AG04449 (cell line): ENCODE results near the gene PDE11A.

Source experiments
- CTCF ChIA-PET: fragments of 350-600 bp; formaldehyde crosslinking; extraction: SDS; loops from one replicate; lab custom pipeline; 2021; ENCODE audit warnings: antibody characterized with exemption; lab: Yijun Ruan, JAX
- POLR2A ChIA-PET: fragments of 400-600, 350-600 bp; formaldehyde crosslinking; extraction: SDS; loops from one replicate; lab custom pipeline; 2020; ENCODE audit warnings: antibody characterized with exemption, inconsistent platforms; lab: Yijun Ruan, JAX
- DNase-seq: peaks from one replicate; pipeline ENCODE4 v3.0.0-alpha.2; 2010; ENCODE audit warnings: low read depth, low spot score
- H3K4me3 ChIP-seq: 2 replicates; pipeline ENCODE4 v1.5.1; 2011; ENCODE audit warnings: low read depth, mild to moderate bottlenecking, control low read depth, low read length
- TF ChIP-seq, protein P1 (sequence below): IDR thresholded peaks from one replicate; pipeline ENCODE4 v1.5.1; 2011; ENCODE audit warnings: mild to moderate bottlenecking, moderate library complexity, low read length, control low read depth, inconsistent platforms; ENCODE audit not compliant: insufficient read depth; ENCODE audit errors: missing control alignments

PDE11A gene

DNA sequence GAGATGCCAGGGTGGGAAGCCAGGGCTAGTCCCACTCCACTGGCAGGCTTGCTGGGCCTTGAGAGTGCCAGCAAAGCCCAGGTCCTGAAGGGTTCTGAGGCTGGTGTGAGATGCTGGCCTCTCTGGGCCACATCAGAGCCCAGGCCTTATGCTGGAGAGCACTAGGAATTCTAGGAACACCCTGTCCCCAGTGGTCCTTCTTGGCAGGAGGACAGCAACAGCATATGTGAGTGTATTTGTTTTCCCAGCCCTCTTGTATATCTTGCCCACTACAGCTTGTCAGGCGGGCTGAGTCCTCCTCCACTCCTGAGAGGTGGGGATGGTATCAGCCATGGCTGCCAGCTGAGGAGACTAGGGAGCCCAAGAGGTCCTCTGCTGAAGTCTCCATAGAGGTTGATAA lies 327.0 kb downstream of the PDE11A start:
- DNase-seq: no peak
- H3K4me3 ChIP-seq: no peak overlapping the region
- ChIA-PET CTCF (interaction anchor here (1.0 kb wide), 1 partner anchor 16 kb away, joined by 3 read pairs; no protein-coding TSS in a partner anchor), POLR2A (no interaction called here)
- TF ChIP-seq, protein P1, sequence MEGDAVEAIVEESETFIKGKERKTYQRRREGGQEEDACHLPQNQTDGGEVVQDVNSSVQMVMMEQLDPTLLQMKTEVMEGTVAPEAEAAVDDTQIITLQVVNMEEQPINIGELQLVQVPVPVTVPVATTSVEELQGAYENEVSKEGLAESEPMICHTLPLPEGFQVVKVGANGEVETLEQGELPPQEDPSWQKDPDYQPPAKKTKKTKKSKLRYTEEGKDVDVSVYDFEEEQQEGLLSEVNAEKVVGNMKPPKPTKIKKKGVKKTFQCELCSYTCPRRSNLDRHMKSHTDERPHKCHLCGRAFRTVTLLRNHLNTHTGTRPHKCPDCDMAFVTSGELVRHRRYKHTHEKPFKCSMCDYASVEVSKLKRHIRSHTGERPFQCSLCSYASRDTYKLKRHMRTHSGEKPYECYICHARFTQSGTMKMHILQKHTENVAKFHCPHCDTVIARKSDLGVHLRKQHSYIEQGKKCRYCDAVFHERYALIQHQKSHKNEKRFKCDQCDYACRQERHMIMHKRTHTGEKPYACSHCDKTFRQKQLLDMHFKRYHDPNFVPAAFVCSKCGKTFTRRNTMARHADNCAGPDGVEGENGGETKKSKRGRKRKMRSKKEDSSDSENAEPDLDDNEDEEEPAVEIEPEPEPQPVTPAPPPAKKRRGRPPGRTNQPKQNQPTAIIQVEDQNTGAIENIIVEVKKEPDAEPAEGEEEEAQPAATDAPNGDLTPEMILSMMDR: no peak

DNA sequence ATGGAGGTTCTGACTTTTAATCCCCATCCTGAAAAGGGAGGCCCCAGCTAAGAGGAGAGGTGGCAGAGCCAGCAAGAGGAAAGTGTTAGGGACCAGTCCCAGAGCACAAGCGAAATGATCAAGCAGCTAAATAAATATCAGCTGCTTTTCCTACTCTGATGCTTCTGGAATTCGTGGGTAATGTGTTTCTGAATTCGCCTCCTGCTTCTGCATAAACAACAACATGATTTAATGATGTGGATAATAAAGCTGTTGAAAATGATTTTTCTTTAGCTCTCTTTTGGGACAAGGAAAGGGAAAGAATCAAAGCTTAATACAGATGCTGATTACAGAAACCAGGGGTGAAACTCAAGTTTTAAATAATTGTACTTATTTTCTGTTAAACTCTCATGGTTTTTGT lies 329.7 kb downstream of the PDE11A start:
- CTCF ChIA-PET: interaction anchor here (0.8 to 1.5 kb wide), 4 partner anchors 10 to 30 kb away, joined by 3 to 5 read pairs (median 3); no protein-coding TSS in a partner anchor

DNA sequence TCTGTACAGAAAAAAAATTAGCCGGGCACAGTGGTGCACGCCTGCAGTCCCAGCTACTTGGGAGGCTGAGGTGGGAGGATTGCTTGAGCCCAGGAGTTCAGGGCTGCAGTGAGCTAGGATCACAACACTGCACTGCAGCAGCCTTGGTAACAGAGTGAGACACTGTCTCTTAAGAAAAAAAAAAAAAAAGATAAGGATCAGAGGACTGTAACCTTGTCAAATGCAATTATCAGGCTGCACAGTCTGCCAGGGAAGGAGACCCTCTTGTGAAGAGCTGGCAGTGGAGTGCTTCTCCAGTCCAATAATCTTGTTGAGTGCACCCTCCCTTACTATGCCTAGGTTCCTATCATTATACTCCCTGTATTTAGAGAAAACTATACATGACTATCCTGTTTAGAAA lies 330.7 kb downstream of the PDE11A start:
- no peak for DNase-seq
- ChIA-PET CTCF (interaction anchor here (1.1 to 1.5 kb wide), 3 partner anchors 17 to 31 kb away, joined by 3 to 5 read pairs (median 3); no protein-coding TSS in a partner anchor), POLR2A (no interaction called here)
- TF ChIP-seq, protein P1: no peak
- H3K4me3 ChIP-seq: no peak overlapping the region

More for the DNA sequence above, 329.7 kb downstream of the PDE11A start:
- TF ChIP-seq, protein P1: no peak
- POLR2A ChIA-PET: no interaction called here
- H3K4me3 ChIP-seq: no peak overlapping the region
- DNase-seq: no peak

DNA sequence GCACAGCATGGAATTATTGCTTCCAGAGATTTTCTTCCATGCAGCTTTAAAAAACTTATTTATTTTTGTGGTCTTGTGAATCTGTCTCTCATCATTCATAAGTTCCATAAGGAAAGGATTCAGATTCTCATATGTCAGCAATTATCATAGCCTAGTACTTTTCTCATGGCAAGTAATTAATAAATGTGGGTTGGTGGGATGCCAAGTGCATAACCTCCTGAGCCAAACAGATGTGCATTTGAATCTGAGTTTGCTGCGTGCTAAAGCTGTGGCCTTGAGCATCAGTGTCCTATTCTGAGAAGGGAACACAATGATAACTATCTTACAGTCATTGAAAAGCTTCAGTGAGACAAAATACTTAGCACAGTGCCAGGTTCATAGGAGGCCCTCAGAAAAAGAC lies 331.9 kb downstream of the PDE11A start:
- ChIA-PET CTCF (interaction anchor here (1.1 kb wide), 1 partner anchor 17 kb away, joined by 3 read pairs; no protein-coding TSS in a partner anchor), POLR2A (no interaction called here)

DNA sequence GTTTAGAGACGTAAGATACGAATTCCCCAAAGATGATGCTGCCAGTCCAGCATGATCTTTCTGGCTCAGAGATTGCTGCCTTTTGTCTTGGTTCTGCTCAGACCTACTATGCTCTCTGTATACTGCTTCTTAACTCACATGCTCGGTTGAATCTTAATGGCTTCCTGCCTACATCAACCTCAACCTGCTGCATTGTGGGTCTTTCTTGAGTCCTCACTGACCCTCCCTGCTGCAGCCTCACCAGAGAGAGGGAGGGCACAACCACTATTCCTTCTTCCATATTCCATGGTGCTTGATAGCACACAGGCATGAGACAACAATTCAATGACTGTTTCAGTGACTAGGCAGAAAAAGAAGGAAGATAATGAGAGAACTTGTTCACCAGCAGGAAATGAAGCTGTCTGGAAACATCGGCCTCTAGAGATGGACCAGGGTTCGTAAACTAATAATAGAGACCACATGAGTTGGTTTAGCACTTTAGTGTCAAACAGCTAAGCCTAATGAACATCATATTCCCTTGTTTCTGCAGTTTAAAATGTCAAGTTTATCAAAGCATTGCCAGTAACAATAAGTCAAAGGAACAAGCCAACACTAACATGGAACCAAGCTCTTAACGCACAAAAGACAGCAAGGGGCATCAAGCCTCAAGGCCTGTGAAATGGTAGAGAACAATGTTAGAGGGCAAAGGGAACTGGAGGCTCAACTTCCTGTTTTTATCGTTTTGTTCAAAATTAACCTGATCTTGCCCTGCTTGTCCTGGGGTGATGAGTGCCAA lies 333.9 kb downstream of the PDE11A start:
- no peak for DNase-seq

More for the DNA sequence above, 331.9 kb downstream of the PDE11A start:
- TF ChIP-seq, protein P1: no peak
- no peak overlapping the region for H3K4me3 ChIP-seq
- DNase-seq: no peak

More for the DNA sequence above, 333.9 kb downstream of the PDE11A start:
- H3K4me3 ChIP-seq: no peak overlapping the region
- ChIA-PET CTCF (interaction anchor here (1.0 to 1.8 kb wide), 2 partner anchors 14 to 229 kb away, joined by 3 to 4 read pairs; no protein-coding TSS in a partner anchor), POLR2A (no interaction called here)
- TF ChIP-seq, protein P1: no peak
